ENCODE results near the gene ZNF91. TPM values are rescaled to one million over a fixed set of nuclear protein-coding genes. Genes with fewer than 3 reads are reported as not detected.
"Not testable (repeated sequence)": the region's sequence is repeated elsewhere in the genome, so short reads cannot be mapped to it uniquely, and the experiment has no call there.

ZNF91 gene
- polyA plus RNA-seq, 1 experiment, result 18.7 TPM

GRCh38 chr19:23365222-23365621 is 30.0 kb downstream of the ZNF91 start:
- CTCF ChIA-PET, result interaction anchor here (0.7 kb wide), 1 partner anchor 166 kb away, joined by 4 read pairs; no protein-coding TSS in a partner anchor
- H3K9me3 ChIP-seq (ENCODE audit: control insufficient read depth, insufficient read depth, low read length), result peaks cover 42% of the 10 kb centered on the region

GRCh38 chr19:23361843-23362242 is 33.4 kb downstream of the ZNF91 start:
- DNase-seq (ENCODE audit: low read depth, low spot score); H3K4me3 ChIP-seq (ENCODE audit: low read depth, low read length); CTCF ChIA-PET; POLR2A ChIA-PET; H3K27me3 ChIP-seq (ENCODE audit: control insufficient read depth, insufficient read depth, low read length); H3K27ac ChIP-seq (ENCODE audit: low read depth, low read length): not testable (repeated sequence)
- H3K9me3 ChIP-seq (ENCODE audit: control insufficient read depth, insufficient read depth, low read length), result peaks cover 32% of the 10 kb centered on the region

More at GRCh38 chr19:23365222-23365621, 30.0 kb downstream of the ZNF91 start:
- Histone ChIP-seq H3K27ac (ENCODE audit: low read depth, low read length) (no peak overlapping the region), H3K4me3 (ENCODE audit: low read depth, low read length) (no peak overlapping the region), H3K27me3 (ENCODE audit: control insufficient read depth, insufficient read depth, low read length) (no peaks in the 10 kb centered on the region)
- TF ChIP-seq CTCF (IDR thresholded peaks at IDR 0.05; ENCODE audit: low read depth, low read length), result no peak
- POLR2A ChIA-PET, result no interaction called here
- DNase-seq (ENCODE audit: low read depth, low spot score), result no peak

- Histone ChIP-seq H3K27ac (ENCODE audit: low read depth, low read length) (no peak overlapping the region), H3K4me3 (ENCODE audit: low read depth, low read length) (no peak overlapping the region), H3K9me3 (ENCODE audit: control insufficient read depth, insufficient read depth, low read length) (peaks cover 50% of the 10 kb centered on the region), H3K27me3 (ENCODE audit: control insufficient read depth, insufficient read depth, low read length) (no peaks in the 10 kb centered on the region)
- ChIA-PET POLR2A (no interaction called here), CTCF (no interaction called here)
- no peak for DNase-seq (ENCODE audit: low read depth, low spot score)
- no peak for TF ChIP-seq CTCF (IDR thresholded peaks at IDR 0.05; ENCODE audit: low read depth, low read length)
Measured at GRCh38 chr19:23351806-23352205, 43.5 kb downstream of the ZNF91 start.

GRCh38 chr19:23346696-23347095 is 48.6 kb downstream of the ZNF91 start:
- POLR2A ChIA-PET, result no interaction called here
- Histone ChIP-seq H3K27ac (ENCODE audit: low read depth, low read length) (no peak overlapping the region), H3K9me3 (ENCODE audit: control insufficient read depth, insufficient read depth, low read length) (peaks cover 73% of the 10 kb centered on the region)

GRCh38 chr19:23345838-23346237 is 49.4 kb downstream of the ZNF91 start:
- Histone ChIP-seq H3K9me3 (ENCODE audit: control insufficient read depth, insufficient read depth, low read length) (peaks cover 71% of the 10 kb centered on the region), H3K4me3 (ENCODE audit: low read depth, low read length) (no peak overlapping the region), H3K27me3 (ENCODE audit: control insufficient read depth, insufficient read depth, low read length) (no peaks in the 10 kb centered on the region), H3K27ac (ENCODE audit: low read depth, low read length) (no peak overlapping the region)
- no peak for TF ChIP-seq CTCF (IDR thresholded peaks at IDR 0.05; ENCODE audit: low read depth, low read length)
- POLR2A ChIA-PET, result no interaction called here
- CTCF ChIA-PET, result no interaction called here
- DNase-seq (ENCODE audit: low read depth, low spot score), result no peak

More at GRCh38 chr19:23346696-23347095, 48.6 kb downstream of the ZNF91 start:
- TF ChIP-seq CTCF (IDR thresholded peaks at IDR 0.05; ENCODE audit: low read depth, low read length), result no peak
- CTCF ChIA-PET, result no interaction called here
- DNase-seq (ENCODE audit: low read depth, low spot score), result no peak
- no peaks in the 10 kb centered on the region for H3K27me3 ChIP-seq (ENCODE audit: control insufficient read depth, insufficient read depth, low read length)
- no peak overlapping the region for H3K4me3 ChIP-seq (ENCODE audit: low read depth, low read length)

Data from AG04450 (cell line).